ENCODE results near the gene CDH4.

DNA sequence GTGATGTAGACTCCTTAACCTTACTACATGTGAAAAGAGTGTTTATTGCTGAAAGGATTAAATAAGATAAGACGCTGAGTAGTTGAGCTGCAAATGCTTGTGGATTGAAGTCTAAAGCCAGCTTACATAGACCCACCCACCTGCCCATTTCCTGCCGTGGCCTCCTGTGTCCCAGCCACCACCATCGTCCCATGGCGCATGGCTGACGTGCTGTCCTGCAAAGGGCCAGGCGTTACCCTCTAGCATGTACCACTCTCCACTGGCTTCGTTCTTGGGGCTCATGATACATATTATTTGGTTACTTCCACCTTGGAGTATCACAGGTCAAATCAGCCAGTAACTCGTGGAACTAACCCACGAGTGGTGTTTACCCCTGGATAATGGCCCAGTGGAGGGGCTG lies 181.8 kb downstream of the CDH4 start:
- no peak for TF ChIP-seq CREB1 (IDR thresholded peaks at IDR 0.05; ENCODE audit: low read depth)
- TF ChIP-seq YY1 (IDR thresholded peaks at IDR 0.05; ENCODE audit: low read depth): no peak
- TF ChIP-seq TEAD4 (IDR thresholded peaks at IDR 0.05): no peak
- TF ChIP-seq MAX (IDR thresholded peaks at IDR 0.05): no peak
- TF ChIP-seq TAF1 (IDR thresholded peaks at IDR 0.05; ENCODE audit: low read depth): no peak
- TF ChIP-seq TCF12 (IDR thresholded peaks at IDR 0.05; ENCODE audit: low read depth): no peak
- TF ChIP-seq RAD21 (IDR thresholded peaks at IDR 0.05; ENCODE audit: low read depth): no peak
- TF ChIP-seq REST (IDR thresholded peaks at IDR 0.05; ENCODE audit: low read depth): no peak
- TF ChIP-seq EGR1 (IDR thresholded peaks at IDR 0.05): no peak

All from Ishikawa (cell line).